A673 (cell line): Measurements from ENCODE around the gene CYLD. TPM values are rescaled to one million over a fixed set of nuclear protein-coding genes. Genes with fewer than 3 reads are reported as not detected.

ENCODE experiments used
- BruUV-seq: library from RNA; stranded (reverse); fragments of 400-500 nt; replicated peaks from 2 replicates; lab custom pipeline; 2021; lab: Mats Ljungman, UMichigan
- CTCF ChIA-PET: fragments of 300-600 bp; sonication (Branson Sonifier 250); formaldehyde crosslinking; loops from one replicate; lab custom pipeline; 2022; ENCODE audit warnings: antibody characterized with exemption; lab: Charles Lee
- POLR2A ChIA-PET: fragments of 300-600 bp; sonication (Branson Sonifier 250); formaldehyde crosslinking; loops from one replicate; lab custom pipeline; 2022; ENCODE audit warnings: antibody characterized with exemption; ENCODE audit not compliant: low non-redundant PET; lab: Charles Lee
- DNase-seq: peaks from one replicate; pipeline ENCODE4 v3.0.0-alpha.2; 2015; ENCODE audit warnings: low spot score
- H3K27ac ChIP-seq: fragments of 200-600 bp; sonication (generic); 2 replicates; pipeline ENCODE4 v1.5.1; 2016; ENCODE audit warnings: mixed run types, low read depth, mild to moderate bottlenecking, mixed read lengths, antibody characterized with exemption, low read length; ENCODE audit not compliant: poor library complexity, severe bottlenecking
- H3K27me3 ChIP-seq: fragments of 200-600 bp; sonication (generic); replicated peaks from 2 replicates; pipeline ENCODE4 v1.6.1; 2017; ENCODE audit warnings: mixed run types, low read depth, mild to moderate bottlenecking, mixed read lengths, antibody characterized with exemption, low read length; ENCODE audit not compliant: insufficient read depth, poor library complexity
- H3K36me3 ChIP-seq: fragments of 200-600 bp; sonication (generic); 2 replicates; pipeline ENCODE4 v1.6.1; 2016; ENCODE audit warnings: mixed run types, mild to moderate bottlenecking, mixed read lengths, antibody characterized with exemption, low read length; ENCODE audit not compliant: insufficient read depth, poor library complexity, severe bottlenecking
- H3K4me1 ChIP-seq: fragments of 200-600 bp; sonication (generic); 2 replicates; pipeline ENCODE4 v1.6.1; 2017; ENCODE audit warnings: mixed run types, mild to moderate bottlenecking, mixed read lengths, antibody characterized with exemption, low read length; ENCODE audit not compliant: insufficient read depth, poor library complexity, severe bottlenecking
- H3K4me3 ChIP-seq: fragments of 200-600 bp; sonication (generic); 2 replicates; pipeline ENCODE4 v1.5.1; 2016; ENCODE audit warnings: low read depth, mixed run types, mild to moderate bottlenecking, mixed read lengths, low read length; ENCODE audit not compliant: poor library complexity, severe bottlenecking
- H3K9me3 ChIP-seq: fragments of 200-600 bp; sonication (generic); 2 replicates; pipeline ENCODE4 v1.6.1; 2016; ENCODE audit warnings: mixed run types, low read depth, mild to moderate bottlenecking, mixed read lengths, antibody characterized with exemption, low read length; ENCODE audit not compliant: poor library complexity, severe bottlenecking
- CTCF ChIP-seq: fragments of 300-800, 200-600 bp; sonication (generic); conservative IDR thresholded peaks from 2 replicates; pipeline ENCODE4 v1.5.1; 2017; ENCODE audit warnings: low read depth, mild to moderate bottlenecking, antibody characterized with exemption, low read length, moderate library complexity, mixed read lengths
- EZH2 ChIP-seq: fragments of 200-600 bp; sonication (generic); IDR thresholded peaks from 2 replicates; pipeline ENCODE4 v1.6.1; 2017; ENCODE audit warnings: borderline replicate concordance, low read depth, mild to moderate bottlenecking, mixed read lengths, antibody characterized with exemption, low read length; ENCODE audit not compliant: poor library complexity, severe bottlenecking
- intact Hi-C: fragments of 100-400 bp; cut with micrococcal nuclease; formaldehyde crosslinking; loops from one replicate; pipeline ENCODE4 v1.10.0; 2022; ENCODE audit not compliant: unreplicated experiment
- total RNA-seq: library from RNA; stranded (reverse); gene quantifications from 2 replicates; pipeline ENCODE4 v1.2.3, GENCODE V29; 2021

The CYLD gene
- total RNA-seq, 1 experiment from 2014 or later: 6.3 TPM

GRCh38 chr16:50818380-50818779, 76.5 kb downstream of the CYLD start:
- no peak overlapping the region for H3K27ac ChIP-seq
- no peaks in the 10 kb centered on the region for H3K27me3 ChIP-seq
- intact Hi-C loops: no loop called here
- no peaks in the 10 kb centered on the region for H3K36me3 ChIP-seq
- BruUV-seq: no TSS peak
- TF ChIP-seq CTCF: no peak
- TF ChIP-seq EZH2: no peak
- H3K4me1 ChIP-seq: no peaks in the 10 kb centered on the region
- H3K9me3 ChIP-seq: no peaks in the 10 kb centered on the region
- no peak for DNase-seq
- H3K4me3 ChIP-seq: no peak overlapping the region
- POLR2A ChIA-PET: no interaction called here
- CTCF ChIA-PET: no interaction called here

- CTCF ChIA-PET: no interaction called here
- intact Hi-C loops: no loop called here
- no peaks in the 10 kb centered on the region for H3K36me3 ChIP-seq
- H3K27ac ChIP-seq: no peak overlapping the region
- H3K9me3 ChIP-seq: no peaks in the 10 kb centered on the region
- H3K4me1 ChIP-seq: no peaks in the 10 kb centered on the region
- no peak for DNase-seq
- TF ChIP-seq CTCF (no peak), EZH2 (no peak)
- POLR2A ChIA-PET: no interaction called here
- no TSS peak for BruUV-seq
- H3K27me3 ChIP-seq: no peaks in the 10 kb centered on the region
- H3K4me3 ChIP-seq: no peak overlapping the region
Observed at GRCh38 chr16:50819706-50820105, 77.8 kb downstream of the CYLD start.

- no peaks in the 10 kb centered on the region for H3K9me3 ChIP-seq
- CTCF ChIA-PET: no interaction called here
- intact Hi-C loops: no loop called here
- BruUV-seq: no TSS peak
- H3K36me3 ChIP-seq: no peaks in the 10 kb centered on the region
- no peaks in the 10 kb centered on the region for H3K4me1 ChIP-seq
- H3K27ac ChIP-seq: no peak overlapping the region
- H3K4me3 ChIP-seq: no peak overlapping the region
- no peak for TF ChIP-seq EZH2
- TF ChIP-seq CTCF: no peak
- no peaks in the 10 kb centered on the region for H3K27me3 ChIP-seq
- no peak for DNase-seq
- POLR2A ChIA-PET: no interaction called here
Observed at GRCh38 chr16:50820225-50820624, 78.3 kb downstream of the CYLD start.
